HL-60 (cell line): Measurements from ENCODE around the gene USB1.

Experiments used
- DNase-seq, 2 experiments: peaks; one replicate each; pipeline ENCODE4 v3.0.0-alpha.2; 2010 to 2020; ENCODE audit warnings: low read depth in 1 of 2, low spot score in 1 of 2
- H3K27ac ChIP-seq: fragments of 250-450 bp; sonication (Bioruptor Pico); replicated peaks from 2 replicates; pipeline ENCODE4 v1.5.1; 2020; ENCODE audit warnings: mild to moderate bottlenecking, moderate library complexity
- H3K27me3 ChIP-seq: fragments of 250-450 bp; sonication (Bioruptor Pico); 2 replicates; pipeline ENCODE4 v1.5.1; 2021; ENCODE audit warnings: mild to moderate bottlenecking, moderate library complexity; ENCODE audit not compliant: insufficient read depth, poor library complexity, severe bottlenecking
- H3K4me3 ChIP-seq: replicated peaks from 2 replicates; pipeline ENCODE4 v1.5.1; 2011; ENCODE audit warnings: mild to moderate bottlenecking, control low read depth, low read length; ENCODE audit not compliant: insufficient read depth
- CTCF ChIP-seq: IDR thresholded peaks from one replicate; pipeline ENCODE4 v1.5.1; 2011; ENCODE audit warnings: low read length, control low read depth, inconsistent platforms; ENCODE audit not compliant: insufficient read depth
- GABPA ChIP-seq: IDR thresholded peaks from 2 replicates; pipeline ENCODE4 v1.6.1; 2012; ENCODE audit warnings: low read depth
- POLR2AphosphoS5 ChIP-seq: IDR thresholded peaks from 2 replicates; pipeline ENCODE4 v1.6.1; 2012; ENCODE audit warnings: low read depth
- REST ChIP-seq: IDR thresholded peaks from 2 replicates; pipeline ENCODE4 v1.6.1; 2012; ENCODE audit warnings: low read depth; ENCODE audit not compliant: insufficient replicate concordance
- SPI1 ChIP-seq: IDR thresholded peaks from 2 replicates; pipeline ENCODE4 v1.6.1; 2012; ENCODE audit warnings: low read depth, mild to moderate bottlenecking, borderline replicate concordance

The USB1 gene

GRCh38 chr16:58063377-58064076 is 62.3 kb downstream of the USB1 start:
- no peaks in the 10 kb centered on the region for H3K27me3 ChIP-seq
- H3K4me3 ChIP-seq, result no peak overlapping the region
- no peak overlapping the region for H3K27ac ChIP-seq
- DNase-seq, result no peak
- TF ChIP-seq POLR2AphosphoS5, result no peak
- no peak for TF ChIP-seq CTCF
- TF ChIP-seq REST, result no peak
- no peak for TF ChIP-seq SPI1
- no peak for TF ChIP-seq GABPA

GRCh38 chr16:58070585-58070984 is 69.4 kb downstream of the USB1 start:
- DNase-seq, result no peak
- TF ChIP-seq REST (no peak), SPI1 (no peak), POLR2AphosphoS5 (no peak), CTCF (no peak), GABPA (no peak)
- Histone ChIP-seq H3K27me3 (no peaks in the 10 kb centered on the region), H3K4me3 (no peak overlapping the region), H3K27ac (no peak overlapping the region)
